HepG2 (cell line): Measurements from ENCODE around the gene ME3. TPM values are rescaled to one million over a fixed set of nuclear protein-coding genes. Genes with fewer than 3 reads are reported as not detected.

ENCODE experiments used
- CEBPG ChIP-seq: IDR thresholded peaks from 2 replicates; pipeline ENCODE4 v1.6.1; 2016
- NFE2L2 ChIP-seq: fragments of 150-350 bp; IDR thresholded peaks from 2 replicates; pipeline ENCODE4 v1.6.1; 2014; ENCODE audit warnings: low read length
- TCF12 ChIP-seq, 2 experiments: fragments of 450-650 bp in 1 of 2; sonication (generic) in 1 of 2; formaldehyde crosslinking in 1 of 2; IDR thresholded peaks; 2 replicates each; pipeline versions ENCODE4 v1.6.1 to v1.8.0; 2017 to 2022; ENCODE audit warnings: antibody characterized with exemption in 1 of 2, mild to moderate bottlenecking in 1 of 2, missing genetic modification reagents in 1 of 2, moderate library complexity in 1 of 2
- ZKSCAN1 ChIP-seq: fragments of 150-350 bp; IDR thresholded peaks from 2 replicates; pipeline ENCODE4 v1.6.1; 2014; ENCODE audit warnings: low read length
- ZNF138 ChIP-seq: sonication (generic); formaldehyde crosslinking; IDR thresholded peaks from 2 replicates; pipeline ENCODE4 v1.5.0; 2020; ENCODE audit warnings: mild to moderate bottlenecking, low read depth, missing genetic modification reagents
- ZNF615 ChIP-seq: sonication (generic); formaldehyde crosslinking; IDR thresholded peaks from 2 replicates; pipeline ENCODE4 v1.5.0; 2020; ENCODE audit warnings: mild to moderate bottlenecking, missing genetic modification reagents, borderline replicate concordance
- ZNF850 ChIP-seq: sonication (generic); formaldehyde crosslinking; conservative IDR thresholded peaks from 2 replicates; pipeline ENCODE4 v1.9.0; 2021; ENCODE audit warnings: mild to moderate bottlenecking, missing genetic modification reagents
- polyA plus RNA-seq, 8 experiments: library from polyadenylated mRNA; depleted of rRNA in 3 of 8; stranded (reverse) in 7 of 8; unstranded in 1 of 8; fragments of >200 nt; fragmentation: Illumina TruSeq in 4 of 8; extraction: Trizol in 4 of 8; gene quantifications; 2 replicates each; pipeline versions ENCODE4 v1.2.1 to v1.2.3, GENCODE V29; 2011 to 2016; ENCODE audit warnings: low read depth in 4 of 8, missing spikeins in 1 of 8, mixed read lengths in 1 of 8; ENCODE audit not compliant: insufficient read depth in 1 of 8
- total RNA-seq, 5 experiments: library from RNA; depleted of rRNA; stranded (reverse); fragments of >200 nt; fragmentation: Illumina TruSeq; extraction: Trizol; gene quantifications; 2 replicates each; pipeline ENCODE4 v1.2.3, GENCODE V29; 2016; ENCODE audit warnings: low read depth in 1 of 5
- TF ChIP-seq, protein P1 (sequence below): sonication (generic); formaldehyde crosslinking; IDR thresholded peaks from 2 replicates; pipeline ENCODE4 v1.4.0; 2020; ENCODE audit warnings: mild to moderate bottlenecking, missing genetic modification reagents
- TF ChIP-seq, protein P2 (sequence below): sonication (generic); formaldehyde crosslinking; IDR thresholded peaks from 2 replicates; pipeline ENCODE4 v1.9.0; 2021; ENCODE audit warnings: missing genetic modification reagents, borderline replicate concordance
- TF ChIP-seq, protein P3 (sequence below): sonication (generic); formaldehyde crosslinking; IDR thresholded peaks from 2 replicates; pipeline ENCODE4 v1.4.0; 2020; ENCODE audit warnings: missing genetic modification reagents, borderline replicate concordance

ME3 gene
- total and polyA plus RNA-seq, 2 of the 13 experiments (the other 11 are each of a cell fraction or from before 2014, with no cell fraction given) = not detected

DNA sequence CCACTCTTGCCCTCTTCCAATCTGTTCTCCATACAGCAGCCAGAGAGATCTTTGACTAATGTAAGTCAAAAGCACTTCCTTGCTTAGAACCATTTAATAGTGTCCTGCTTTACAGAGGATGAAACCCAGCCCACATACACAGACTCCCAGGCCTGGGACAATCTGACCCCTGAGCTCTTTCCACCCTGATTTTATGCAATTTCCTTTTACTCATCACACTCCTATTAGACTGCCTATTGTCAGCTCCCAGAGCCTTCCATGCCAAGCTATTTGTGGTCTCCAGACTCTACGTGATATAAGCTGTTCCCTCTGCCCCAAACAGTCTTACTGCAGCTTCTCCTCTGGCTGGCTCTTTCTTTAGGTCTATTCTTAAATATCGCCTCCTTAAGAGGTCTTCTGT is 28.1 kb downstream of the ME3 start (continued):
- TF ChIP-seq, protein P1, sequence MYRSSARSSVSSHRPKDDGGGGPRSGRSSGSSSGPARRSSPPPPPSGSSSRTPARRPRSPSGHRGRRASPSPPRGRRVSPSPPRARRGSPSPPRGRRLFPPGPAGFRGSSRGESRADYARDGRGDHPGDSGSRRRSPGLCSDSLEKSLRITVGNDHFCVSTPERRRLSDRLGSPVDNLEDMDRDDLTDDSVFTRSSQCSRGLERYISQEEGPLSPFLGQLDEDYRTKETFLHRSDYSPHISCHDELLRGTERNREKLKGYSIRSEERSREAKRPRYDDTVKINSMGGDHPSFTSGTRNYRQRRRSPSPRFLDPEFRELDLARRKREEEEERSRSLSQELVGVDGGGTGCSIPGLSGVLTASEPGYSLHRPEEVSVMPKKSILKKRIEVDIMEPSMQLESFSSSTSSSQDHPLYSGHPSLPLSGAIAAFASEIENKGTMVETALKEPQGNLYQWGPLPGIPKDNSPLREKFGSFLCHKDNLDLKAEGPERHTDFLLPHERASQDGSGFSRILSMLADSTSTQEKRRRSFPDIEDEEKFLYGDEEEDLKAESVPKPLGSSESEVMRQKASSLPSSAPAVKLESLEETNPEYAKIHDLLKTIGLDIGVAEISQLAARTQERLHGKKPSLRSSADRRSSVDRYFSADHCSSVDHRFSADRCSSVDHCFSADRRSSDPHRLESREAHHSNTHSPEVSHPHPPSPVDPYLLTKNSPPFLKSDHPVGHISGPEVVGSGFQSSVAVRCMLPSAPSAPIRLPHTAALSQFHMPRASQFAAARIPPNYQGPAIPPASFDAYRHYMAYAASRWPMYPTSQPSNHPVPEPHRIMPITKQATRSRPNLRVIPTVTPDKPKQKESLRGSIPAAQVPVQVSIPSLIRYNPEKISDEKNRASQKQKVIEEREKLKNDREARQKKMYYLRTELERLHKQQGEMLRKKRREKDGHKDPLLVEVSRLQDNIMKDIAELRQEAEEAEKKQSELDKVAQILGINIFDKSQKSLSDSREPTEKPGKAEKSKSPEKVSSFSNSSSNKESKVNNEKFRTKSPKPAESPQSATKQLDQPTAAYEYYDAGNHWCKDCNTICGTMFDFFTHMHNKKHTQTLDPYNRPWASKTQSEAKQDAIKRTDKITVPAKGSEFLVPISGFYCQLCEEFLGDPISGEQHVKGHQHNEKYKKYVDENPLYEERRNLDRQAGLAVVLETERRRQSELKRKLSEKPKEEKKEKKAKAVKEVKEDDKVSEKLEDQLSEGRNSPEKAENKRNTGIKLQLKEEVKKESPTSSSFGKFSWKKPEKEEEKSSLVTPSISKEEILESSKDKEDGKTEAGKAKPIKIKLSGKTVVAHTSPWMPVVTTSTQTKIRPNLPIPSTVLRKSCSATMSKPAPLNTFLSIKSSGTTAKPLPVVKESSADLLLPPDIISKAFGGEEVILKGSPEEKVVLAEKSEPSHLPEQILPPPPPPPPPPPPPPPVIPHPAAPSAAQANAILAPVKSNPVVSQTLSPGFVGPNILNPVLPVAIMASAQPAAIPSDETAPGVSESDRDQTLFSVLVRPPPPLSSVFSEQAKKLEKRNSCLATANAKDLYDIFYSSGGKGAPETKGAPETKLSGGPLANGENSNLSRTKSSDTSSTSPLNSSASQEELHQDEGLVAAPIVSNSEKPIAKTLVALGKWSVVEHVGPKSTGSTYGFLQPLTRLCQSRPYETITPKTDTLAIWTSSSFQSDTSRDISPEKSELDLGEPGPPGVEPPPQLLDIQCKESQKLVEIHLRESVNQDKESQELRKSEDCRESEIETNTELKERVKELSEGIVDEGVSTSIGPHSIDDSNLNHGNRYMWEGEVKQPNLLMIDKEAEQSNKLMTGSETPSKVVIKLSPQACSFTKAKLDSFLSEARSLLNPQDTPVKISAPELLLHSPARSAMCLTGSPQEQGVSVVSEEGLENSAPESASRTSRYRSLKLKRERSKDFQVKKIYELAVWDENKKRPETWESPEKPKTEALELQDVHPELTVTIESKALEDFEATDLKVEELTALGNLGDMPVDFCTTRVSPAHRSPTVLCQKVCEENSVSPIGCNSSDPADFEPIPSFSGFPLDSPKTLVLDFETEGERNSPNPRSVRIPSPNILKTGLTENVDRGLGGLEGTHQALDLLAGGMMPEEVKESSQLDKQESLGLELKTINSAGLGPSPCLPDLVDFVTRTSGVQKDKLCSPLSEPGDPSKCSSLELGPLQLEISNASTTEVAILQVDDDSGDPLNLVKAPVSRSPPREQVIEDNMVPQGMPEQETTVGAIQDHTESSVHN (CRISPR knock-in tag) = no peak
- TF ChIP-seq ZKSCAN1 (no peak), CEBPG (no peak), ZNF138 (no peak), ZNF615 (no peak), NFE2L2 (no peak), TCF12 (IDR thresholded peaks at IDR 0.05) (no peak), TCF12 (CRISPR knock-in tag; IDR thresholded peaks at IDR 0.05) (no peak), ZNF850 (no peak)
- TF ChIP-seq, protein P2, sequence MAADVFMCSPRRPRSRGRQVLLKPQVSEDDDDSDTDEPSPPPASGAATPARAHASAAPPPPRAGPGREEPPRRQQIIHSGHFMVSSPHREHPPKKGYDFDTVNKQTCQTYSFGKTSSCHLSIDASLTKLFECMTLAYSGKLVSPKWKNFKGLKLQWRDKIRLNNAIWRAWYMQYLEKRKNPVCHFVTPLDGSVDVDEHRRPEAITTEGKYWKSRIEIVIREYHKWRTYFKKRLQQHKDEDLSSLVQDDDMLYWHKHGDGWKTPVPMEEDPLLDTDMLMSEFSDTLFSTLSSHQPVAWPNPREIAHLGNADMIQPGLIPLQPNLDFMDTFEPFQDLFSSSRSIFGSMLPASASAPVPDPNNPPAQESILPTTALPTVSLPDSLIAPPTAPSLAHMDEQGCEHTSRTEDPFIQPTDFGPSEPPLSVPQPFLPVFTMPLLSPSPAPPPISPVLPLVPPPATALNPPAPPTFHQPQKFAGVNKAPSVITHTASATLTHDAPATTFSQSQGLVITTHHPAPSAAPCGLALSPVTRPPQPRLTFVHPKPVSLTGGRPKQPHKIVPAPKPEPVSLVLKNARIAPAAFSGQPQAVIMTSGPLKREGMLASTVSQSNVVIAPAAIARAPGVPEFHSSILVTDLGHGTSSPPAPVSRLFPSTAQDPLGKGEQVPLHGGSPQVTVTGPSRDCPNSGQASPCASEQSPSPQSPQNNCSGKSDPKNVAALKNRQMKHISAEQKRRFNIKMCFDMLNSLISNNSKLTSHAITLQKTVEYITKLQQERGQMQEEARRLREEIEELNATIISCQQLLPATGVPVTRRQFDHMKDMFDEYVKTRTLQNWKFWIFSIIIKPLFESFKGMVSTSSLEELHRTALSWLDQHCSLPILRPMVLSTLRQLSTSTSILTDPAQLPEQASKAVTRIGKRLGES = no peak
- TF ChIP-seq, protein P3, sequence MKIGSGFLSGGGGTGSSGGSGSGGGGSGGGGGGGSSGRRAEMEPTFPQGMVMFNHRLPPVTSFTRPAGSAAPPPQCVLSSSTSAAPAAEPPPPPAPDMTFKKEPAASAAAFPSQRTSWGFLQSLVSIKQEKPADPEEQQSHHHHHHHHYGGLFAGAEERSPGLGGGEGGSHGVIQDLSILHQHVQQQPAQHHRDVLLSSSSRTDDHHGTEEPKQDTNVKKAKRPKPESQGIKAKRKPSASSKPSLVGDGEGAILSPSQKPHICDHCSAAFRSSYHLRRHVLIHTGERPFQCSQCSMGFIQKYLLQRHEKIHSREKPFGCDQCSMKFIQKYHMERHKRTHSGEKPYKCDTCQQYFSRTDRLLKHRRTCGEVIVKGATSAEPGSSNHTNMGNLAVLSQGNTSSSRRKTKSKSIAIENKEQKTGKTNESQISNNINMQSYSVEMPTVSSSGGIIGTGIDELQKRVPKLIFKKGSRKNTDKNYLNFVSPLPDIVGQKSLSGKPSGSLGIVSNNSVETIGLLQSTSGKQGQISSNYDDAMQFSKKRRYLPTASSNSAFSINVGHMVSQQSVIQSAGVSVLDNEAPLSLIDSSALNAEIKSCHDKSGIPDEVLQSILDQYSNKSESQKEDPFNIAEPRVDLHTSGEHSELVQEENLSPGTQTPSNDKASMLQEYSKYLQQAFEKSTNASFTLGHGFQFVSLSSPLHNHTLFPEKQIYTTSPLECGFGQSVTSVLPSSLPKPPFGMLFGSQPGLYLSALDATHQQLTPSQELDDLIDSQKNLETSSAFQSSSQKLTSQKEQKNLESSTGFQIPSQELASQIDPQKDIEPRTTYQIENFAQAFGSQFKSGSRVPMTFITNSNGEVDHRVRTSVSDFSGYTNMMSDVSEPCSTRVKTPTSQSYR = no peak
